Endodermal cell (in vitro differentiated cells): ENCODE measurements around the gene BTBD16. TPM values are rescaled to one million over a fixed set of nuclear protein-coding genes. Genes with fewer than 3 reads are reported as not detected.

Source experiments
- DNase-seq: peaks from one replicate; pipeline ENCODE4 v3.0.0-alpha.2; 2017
- H3K27ac ChIP-seq: 2 replicates; pipeline ENCODE4 v1.5.1; 2013; ENCODE audit warnings: mild to moderate bottlenecking, low read depth, low read length, moderate library complexity
- H3K27me3 ChIP-seq: 2 replicates; pipeline ENCODE4 v1.6.1; 2013; ENCODE audit warnings: mild to moderate bottlenecking, low read length, moderate library complexity; ENCODE audit not compliant: insufficient read depth, control insufficient read depth, poor library complexity, severe bottlenecking
- H3K36me3 ChIP-seq: 2 replicates; pipeline ENCODE4 v1.7.0; 2013; ENCODE audit warnings: mild to moderate bottlenecking, low read length, moderate library complexity; ENCODE audit not compliant: control insufficient read depth, insufficient read depth
- H3K4me1 ChIP-seq: one replicate; pipeline ENCODE4 v1.7.0; 2013; ENCODE audit warnings: low read length; ENCODE audit not compliant: control insufficient read depth, insufficient read depth
- H3K4me3 ChIP-seq: 2 replicates; pipeline ENCODE4 v1.5.1; 2013; ENCODE audit warnings: mild to moderate bottlenecking, low read length, moderate library complexity
- H3K9ac ChIP-seq: 2 replicates; pipeline ENCODE4 v1.6.1; 2013; ENCODE audit warnings: mild to moderate bottlenecking, low read length, moderate library complexity; ENCODE audit not compliant: poor library complexity, severe bottlenecking; ENCODE audit errors: extremely low read depth
- H3K9me3 ChIP-seq: 2 replicates; pipeline ENCODE4 v1.6.1; 2013; ENCODE audit warnings: mild to moderate bottlenecking, low read length, moderate library complexity; ENCODE audit not compliant: control insufficient read depth
- H3K27ac Mint-ChIP-seq: 2 replicates; pipeline ENCODE4 v1.8.0; 2020; ENCODE audit warnings: mixed read lengths
- H3K27me3 Mint-ChIP-seq: 2 replicates; pipeline ENCODE4 v1.8.0; 2021; ENCODE audit warnings: mild to moderate bottlenecking, mixed read lengths; ENCODE audit not compliant: insufficient read depth
- H3K36me3 Mint-ChIP-seq: 2 replicates; pipeline ENCODE4 v1.8.0; 2020; ENCODE audit warnings: low read depth, mixed read lengths
- H3K4me1 Mint-ChIP-seq: 2 replicates; pipeline ENCODE4 v1.8.0; 2020; ENCODE audit warnings: mixed read lengths
- H3K4me3 Mint-ChIP-seq: 2 replicates; pipeline ENCODE4 v1.8.0; 2020; ENCODE audit warnings: mild to moderate bottlenecking, moderate library complexity, mixed read lengths
- H3K9me3 Mint-ChIP-seq: 2 replicates; pipeline ENCODE4 v1.8.0; 2020; ENCODE audit warnings: mild to moderate bottlenecking, mixed read lengths
- WGBS, 2 experiments: methylation state at CpG; one replicate each; pipeline versions ENCODE4 v1.1.5 to v1.1.7; 2013; ENCODE audit warnings: missing lambda C conversion rate in 2 of 2, mixed read lengths in 1 of 2; ENCODE audit not compliant: insufficient coverage in 1 of 2, insufficient read length in 1 of 2; 5-methylcytosine and 5-hydroxymethylcytosine counted together
- total RNA-seq, 2 donors: library from RNA; stranded (reverse); fragmentation: NEBNext Ultra II Directional in 1 of 2; extraction: Animal tissue kit (Norgen Biotek cat#: 25700) in 1 of 2; gene quantifications; 2 replicates in 1 of 2; 3 replicates in 1 of 2; pipeline ENCODE4 v1.2.1, GENCODE V29; 2021
- TF ChIP-seq, protein P1 (sequence below): fragments of 200-600 bp; sonication (generic); conservative IDR thresholded peaks from 2 replicates; pipeline ENCODE4 v1.5.0; 2021; ENCODE audit warnings: antibody characterized with exemption, mild to moderate bottlenecking

The BTBD16 gene
- total RNA-seq, 2 donors from 2014 or later: not detected

- Histone ChIP-seq H3K4me3 (no peak overlapping the region), H3K9me3 (no peaks in the 10 kb centered on the region), H3K4me1 (no peaks in the 10 kb centered on the region), H3K9ac (no peak overlapping the region), H3K27ac (no peak overlapping the region), H3K27me3 (no peaks in the 10 kb centered on the region), H3K36me3 (peaks cover 40% of the 10 kb centered on the region)
- WGBS, 2 experiments: 88 to 100% methylated on average over 2 to 4 of the region's 4 CpGs
- no peak for DNase-seq
- TF ChIP-seq, protein P1, sequence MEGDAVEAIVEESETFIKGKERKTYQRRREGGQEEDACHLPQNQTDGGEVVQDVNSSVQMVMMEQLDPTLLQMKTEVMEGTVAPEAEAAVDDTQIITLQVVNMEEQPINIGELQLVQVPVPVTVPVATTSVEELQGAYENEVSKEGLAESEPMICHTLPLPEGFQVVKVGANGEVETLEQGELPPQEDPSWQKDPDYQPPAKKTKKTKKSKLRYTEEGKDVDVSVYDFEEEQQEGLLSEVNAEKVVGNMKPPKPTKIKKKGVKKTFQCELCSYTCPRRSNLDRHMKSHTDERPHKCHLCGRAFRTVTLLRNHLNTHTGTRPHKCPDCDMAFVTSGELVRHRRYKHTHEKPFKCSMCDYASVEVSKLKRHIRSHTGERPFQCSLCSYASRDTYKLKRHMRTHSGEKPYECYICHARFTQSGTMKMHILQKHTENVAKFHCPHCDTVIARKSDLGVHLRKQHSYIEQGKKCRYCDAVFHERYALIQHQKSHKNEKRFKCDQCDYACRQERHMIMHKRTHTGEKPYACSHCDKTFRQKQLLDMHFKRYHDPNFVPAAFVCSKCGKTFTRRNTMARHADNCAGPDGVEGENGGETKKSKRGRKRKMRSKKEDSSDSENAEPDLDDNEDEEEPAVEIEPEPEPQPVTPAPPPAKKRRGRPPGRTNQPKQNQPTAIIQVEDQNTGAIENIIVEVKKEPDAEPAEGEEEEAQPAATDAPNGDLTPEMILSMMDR: no peak
- H3K4me1 Mint-ChIP-seq: peaks cover 14% of the 10 kb centered on the region
- no peaks in the 10 kb centered on the region for H3K27me3 Mint-ChIP-seq
- H3K36me3 Mint-ChIP-seq: peaks cover 44% of the 10 kb centered on the region
- peak overlapping the region; percentile 23 for H3K27ac Mint-ChIP-seq
- no peak overlapping the region for H3K4me3 Mint-ChIP-seq
- H3K9me3 Mint-ChIP-seq: no peaks in the 10 kb centered on the region
Measured at GRCh38 chr10:122245136-122245535, 26.0 kb upstream of the BTBD16 start.

- TF ChIP-seq, protein P1: no peak
- Mint-ChIP-seq H3K27me3 (no peaks in the 10 kb centered on the region), H3K4me1 (peaks cover 14% of the 10 kb centered on the region), H3K9me3 (no peaks in the 10 kb centered on the region), H3K36me3 (peaks cover 45% of the 10 kb centered on the region), H3K27ac (no peak overlapping the region), H3K4me3 (no peak overlapping the region)
- H3K4me3 ChIP-seq: no peak overlapping the region
- no peaks in the 10 kb centered on the region for H3K4me1 ChIP-seq
- 93 to 95% methylated on average over 9 to 11 of the region's 11 CpGs for WGBS, 2 experiments
- H3K9ac ChIP-seq: no peak overlapping the region
- H3K36me3 ChIP-seq: peaks cover 32% of the 10 kb centered on the region
- no peaks in the 10 kb centered on the region for H3K9me3 ChIP-seq
- no peak for DNase-seq
- no peaks in the 10 kb centered on the region for H3K27me3 ChIP-seq
- no peak overlapping the region for H3K27ac ChIP-seq
Measured at GRCh38 chr10:122245897-122246296, 25.2 kb upstream of the BTBD16 start.

GRCh38 chr10:122246830-122247520 lies 24.1 kb upstream of the BTBD16 start:
- peak overlapping the region; percentile 52 for H3K27ac Mint-ChIP-seq
- no peaks in the 10 kb centered on the region for H3K27me3 Mint-ChIP-seq
- H3K9me3 Mint-ChIP-seq: no peaks in the 10 kb centered on the region
- peaks cover 31% of the 10 kb centered on the region for H3K36me3 ChIP-seq
- H3K9me3 ChIP-seq: no peaks in the 10 kb centered on the region
- H3K4me3 Mint-ChIP-seq: no peak overlapping the region
- H3K9ac ChIP-seq: no peak overlapping the region
- no peak for DNase-seq
- no peak overlapping the region for H3K27ac ChIP-seq
- no peaks in the 10 kb centered on the region for H3K4me1 ChIP-seq
- 84 to 95% methylated on average over 8 to 10 of the region's 11 CpGs for WGBS, 2 experiments
- H3K4me3 ChIP-seq: no peak overlapping the region
- no peaks in the 10 kb centered on the region for H3K27me3 ChIP-seq
- peaks cover 44% of the 10 kb centered on the region for H3K36me3 Mint-ChIP-seq
- TF ChIP-seq, protein P1: no peak
- H3K4me1 Mint-ChIP-seq: peaks cover 14% of the 10 kb centered on the region
